RWPE1 (cell line): ENCODE measurements around the gene DYNLRB1.
A peak's percentile ranks its signal among the peaks of the same experiment; 100 is the strongest.

Experiments used
- CTCF ChIA-PET: fragments of 350-600 bp; sonication (Branson Sonifier 250); formaldehyde crosslinking; extraction: SDS; loops from one replicate; lab custom pipeline; 2021; lab: Yijun Ruan, JAX
- POLR2A ChIA-PET: fragments of 400-600 bp; formaldehyde crosslinking; extraction: SDS; loops from one replicate; lab custom pipeline; 2020; ENCODE audit warnings: antibody characterized with exemption; ENCODE audit not compliant: low non-redundant PET; lab: Yijun Ruan, JAX
- DNase-seq: peaks from one replicate; pipeline ENCODE4 v3.0.0; 2012; ENCODE audit warnings: low spot score
- H3K27ac ChIP-seq: fragments of 450-650 bp; 2 replicates; pipeline ENCODE4 v1.5.1; 2017
- CTCF ChIP-seq: fragments of 450-650 bp; conservative IDR thresholded peaks from 2 replicates; pipeline ENCODE4 v1.5.1; 2017; ENCODE audit warnings: low read depth, mild to moderate bottlenecking

Gene DYNLRB1

GRCh38 chr20:34516247-34517113, at the start of gene DYNLRB1:
TSS of gene DYNLRB1 (plus strand) at chr20:34516422. CDS start at chr20:34516459, 37 bp downstream.
- ChIA-PET POLR2A (interaction anchor here (0.6 to 1.3 kb wide), 5 partner anchors 9 to 178 kb away, joined by 3 to 6 read pairs (median 5); partner anchors contain the start of gene MAP1LC3A), CTCF (interaction anchor here (0.5 to 2.3 kb wide), 7 partner anchors 165 to 791 kb away, joined by 3 to 28 read pairs (median 4); no protein-coding TSS in a partner anchor)
- peak; percentile 98 for DNase-seq
- no peak for TF ChIP-seq CTCF
- H3K27ac ChIP-seq, result peak within 1 kb of the TSS; percentile 99

GRCh38 chr20:34468951-34469350, 47.3 kb upstream of the DYNLRB1 start:
- DNase-seq, result no peak
- no peak overlapping the region for H3K27ac ChIP-seq
- ChIA-PET CTCF (no interaction called here), POLR2A (no interaction called here)
- no peak for TF ChIP-seq CTCF

GRCh38 chr20:34472246-34472925, 43.8 kb upstream of the DYNLRB1 start:
- peak; percentile 26 for DNase-seq
- TF ChIP-seq CTCF, result no peak
- H3K27ac ChIP-seq, result peak overlapping the region; percentile 29; the same call in 1 of the 2 replicates
- ChIA-PET CTCF (interaction anchor here (0.6 to 1.5 kb wide), 4 partner anchors 66 to 160 kb away, joined by 3 to 6 read pairs (median 4); no protein-coding TSS in a partner anchor), POLR2A (interaction anchor here (0.5 kb wide), 1 partner anchor 113 kb away, joined by 3 read pairs; no protein-coding TSS in a partner anchor)

GRCh38 chr20:34473262-34473883, 42.8 kb upstream of the DYNLRB1 start:
- ChIA-PET CTCF (interaction anchor here (0.6 to 1.5 kb wide), 4 partner anchors 98 to 161 kb away, joined by 3 to 6 read pairs (median 3); no protein-coding TSS in a partner anchor), POLR2A (no interaction called here)
- peak; percentile 74 for TF ChIP-seq CTCF
- peak overlapping the region; percentile 37; the same call in 1 of the 2 replicates for H3K27ac ChIP-seq
- DNase-seq, result peak; percentile 31

GRCh38 chr20:34475979-34476736, 40.1 kb upstream of the DYNLRB1 start:
- no peak for DNase-seq
- H3K27ac ChIP-seq, result no peak overlapping the region
- CTCF ChIA-PET, result interaction anchor here (0.6 kb wide), 1 partner anchor 18 kb away, joined by 3 read pairs; no protein-coding TSS in a partner anchor
- POLR2A ChIA-PET, result no interaction called here
- peak; percentile 53 for TF ChIP-seq CTCF
